ENCODE data around the gene MS4A6E. TPM values are rescaled to one million over a fixed set of nuclear protein-coding genes. Genes with fewer than 3 reads are reported as not detected.

Gene MS4A6E
- total RNA-seq, 3 donors from 2014 or later = not detected

GRCh38 chr11:60315871-60316270 is 11.2 kb upstream of the MS4A6E start:
- no peak overlapping the region for H3K4me3 Mint-ChIP-seq
- H3K27me3 Mint-ChIP-seq (ENCODE audit: low read depth) = peaks cover 20% of the 10 kb centered on the region
- H3K9me3 Mint-ChIP-seq = peaks cover 18% of the 10 kb centered on the region
- no peak for ATAC-seq
- no peaks in the 10 kb centered on the region for H3K4me1 Mint-ChIP-seq (ENCODE audit: low read depth)
- H3K36me3 Mint-ChIP-seq (ENCODE audit: insufficient read depth) = no peaks in the 10 kb centered on the region
- no peak for DNase-seq

GRCh38 chr11:60316317-60316716 is 10.7 kb upstream of the MS4A6E start:
- Mint-ChIP-seq H3K27me3 (ENCODE audit: low read depth) (peaks cover 21% of the 10 kb centered on the region), H3K36me3 (ENCODE audit: insufficient read depth) (no peaks in the 10 kb centered on the region), H3K4me1 (ENCODE audit: low read depth) (no peaks in the 10 kb centered on the region), H3K9me3 (peaks cover 23% of the 10 kb centered on the region), H3K4me3 (no peak overlapping the region)
- no peak for ATAC-seq
- DNase-seq = no peak

- H3K27me3 Mint-ChIP-seq (ENCODE audit: low read depth) = peaks cover 19% of the 10 kb centered on the region
- H3K9me3 Mint-ChIP-seq = peaks cover 34% of the 10 kb centered on the region
- H3K36me3 Mint-ChIP-seq (ENCODE audit: insufficient read depth) = no peaks in the 10 kb centered on the region
- ATAC-seq (no peak), DNase-seq (no peak)
- H3K4me3 Mint-ChIP-seq = no peak overlapping the region
- no peaks in the 10 kb centered on the region for H3K4me1 Mint-ChIP-seq (ENCODE audit: low read depth)
Observed at GRCh38 chr11:60318726-60319125, 8.3 kb upstream of the MS4A6E start.

GRCh38 chr11:60321051-60321450 is 6.0 kb upstream of the MS4A6E start:
- H3K36me3 Mint-ChIP-seq (ENCODE audit: insufficient read depth) = no peaks in the 10 kb centered on the region
- H3K9me3 Mint-ChIP-seq = peaks cover 35% of the 10 kb centered on the region
- peaks cover 12% of the 10 kb centered on the region for H3K27me3 Mint-ChIP-seq (ENCODE audit: low read depth)
- ATAC-seq (no peak), DNase-seq (no peak)
- H3K4me1 Mint-ChIP-seq (ENCODE audit: low read depth) = no peaks in the 10 kb centered on the region
- no peak overlapping the region for H3K4me3 Mint-ChIP-seq

GRCh38 chr11:60328460-60328859 is 1.4 kb downstream of the MS4A6E start:
- ATAC-seq (no peak), DNase-seq (no peak)
- H3K9me3 Mint-ChIP-seq = peaks cover 4% of the 10 kb centered on the region
- H3K27me3 Mint-ChIP-seq (ENCODE audit: low read depth) = peaks cover 5% of the 10 kb centered on the region
- H3K4me1 Mint-ChIP-seq (ENCODE audit: low read depth) = no peaks in the 10 kb centered on the region
- H3K4me3 Mint-ChIP-seq = no peak overlapping the region
- H3K36me3 Mint-ChIP-seq (ENCODE audit: insufficient read depth) = no peaks in the 10 kb centered on the region

- Mint-ChIP-seq H3K36me3 (ENCODE audit: insufficient read depth) (no peaks in the 10 kb centered on the region), H3K27me3 (ENCODE audit: low read depth) (peaks cover 11% of the 10 kb centered on the region), H3K4me1 (ENCODE audit: low read depth) (no peaks in the 10 kb centered on the region), H3K4me3 (no peak overlapping the region), H3K9me3 (no peaks in the 10 kb centered on the region)
- DNase-seq (no peak), ATAC-seq (no peak)
Observed at GRCh38 chr11:60332846-60333245, 5.8 kb downstream of the MS4A6E start.

- DNase-seq = peak; percentile 53
- peak; percentile 63 to 78 for ATAC-seq
- no peaks in the 10 kb centered on the region for H3K9me3 Mint-ChIP-seq
Observed at GRCh38 chr11:60334005-60334620, 7.1 kb downstream of the MS4A6E start.

GRCh38 chr11:60336767-60337391 is 9.8 kb downstream of the MS4A6E start:
- Mint-ChIP-seq H3K4me3 (no peak overlapping the region), H3K27me3 (ENCODE audit: low read depth) (peaks cover 18% of the 10 kb centered on the region), H3K4me1 (ENCODE audit: low read depth) (no peaks in the 10 kb centered on the region), H3K36me3 (ENCODE audit: insufficient read depth) (no peaks in the 10 kb centered on the region), H3K9me3 (no peaks in the 10 kb centered on the region)
- ATAC-seq = no peak
- no peak for DNase-seq

More at GRCh38 chr11:60334005-60334620, 7.1 kb downstream of the MS4A6E start:
- H3K27me3 Mint-ChIP-seq (ENCODE audit: low read depth) = peaks cover 16% of the 10 kb centered on the region
- no peaks in the 10 kb centered on the region for H3K36me3 Mint-ChIP-seq (ENCODE audit: insufficient read depth)
- H3K4me3 Mint-ChIP-seq = no peak overlapping the region
- no peaks in the 10 kb centered on the region for H3K4me1 Mint-ChIP-seq (ENCODE audit: low read depth)

GRCh38 chr11:60338053-60338452 is 11.0 kb downstream of the MS4A6E start:
- Mint-ChIP-seq H3K27me3 (ENCODE audit: low read depth) (peaks cover 19% of the 10 kb centered on the region), H3K36me3 (ENCODE audit: insufficient read depth) (no peaks in the 10 kb centered on the region), H3K4me1 (ENCODE audit: low read depth) (no peaks in the 10 kb centered on the region), H3K9me3 (no peaks in the 10 kb centered on the region), H3K4me3 (no peak overlapping the region)
- no peak for DNase-seq
- no peak for ATAC-seq

GRCh38 chr11:60339356-60339755 is 12.3 kb downstream of the MS4A6E start:
- Mint-ChIP-seq H3K27me3 (ENCODE audit: low read depth) (peaks cover 21% of the 10 kb centered on the region), H3K36me3 (ENCODE audit: insufficient read depth) (no peaks in the 10 kb centered on the region), H3K9me3 (no peaks in the 10 kb centered on the region), H3K4me3 (no peak overlapping the region), H3K4me1 (ENCODE audit: low read depth) (no peaks in the 10 kb centered on the region)
- DNase-seq = no peak
- ATAC-seq = no peak

- no peak for DNase-seq
- Mint-ChIP-seq H3K27me3 (ENCODE audit: low read depth) (peaks cover 11% of the 10 kb centered on the region), H3K9me3 (no peaks in the 10 kb centered on the region), H3K4me1 (ENCODE audit: low read depth) (no peaks in the 10 kb centered on the region), H3K4me3 (no peak overlapping the region), H3K36me3 (ENCODE audit: insufficient read depth) (no peaks in the 10 kb centered on the region)
- ATAC-seq = no peak
Observed at GRCh38 chr11:60343094-60343704, 16.1 kb downstream of the MS4A6E start.

- ATAC-seq (no peak), DNase-seq (no peak)
- Mint-ChIP-seq H3K4me1 (ENCODE audit: low read depth) (no peaks in the 10 kb centered on the region), H3K27me3 (ENCODE audit: low read depth) (peaks cover 13% of the 10 kb centered on the region), H3K36me3 (ENCODE audit: insufficient read depth) (no peaks in the 10 kb centered on the region), H3K9me3 (no peaks in the 10 kb centered on the region), H3K4me3 (no peak overlapping the region)
Observed at GRCh38 chr11:60344146-60344545, 17.1 kb downstream of the MS4A6E start.

- no peaks in the 10 kb centered on the region for H3K9me3 Mint-ChIP-seq
- ATAC-seq (no peak), DNase-seq (no peak)
- peaks cover 13% of the 10 kb centered on the region for H3K27me3 Mint-ChIP-seq (ENCODE audit: low read depth)
- H3K4me3 Mint-ChIP-seq = no peak overlapping the region
- H3K4me1 Mint-ChIP-seq (ENCODE audit: low read depth) = no peaks in the 10 kb centered on the region
- no peaks in the 10 kb centered on the region for H3K36me3 Mint-ChIP-seq (ENCODE audit: insufficient read depth)
Observed at GRCh38 chr11:60345489-60345888, 18.4 kb downstream of the MS4A6E start.

- Mint-ChIP-seq H3K36me3 (ENCODE audit: insufficient read depth) (no peaks in the 10 kb centered on the region), H3K9me3 (no peaks in the 10 kb centered on the region), H3K27me3 (ENCODE audit: low read depth) (peaks cover 11% of the 10 kb centered on the region), H3K4me1 (ENCODE audit: low read depth) (no peaks in the 10 kb centered on the region), H3K4me3 (no peak overlapping the region)
- ATAC-seq = no peak
- DNase-seq = no peak
Observed at GRCh38 chr11:60347084-60347797, 20.2 kb downstream of the MS4A6E start.
